Panc1 (cell line): ENCODE results near the gene SHROOM2. TPM values are rescaled to one million over a fixed set of nuclear protein-coding genes. Genes with fewer than 3 reads are reported as not detected.

Experiments
- ATAC-seq: fragments of 200-7000 bp; cut with Tn5 transposase; 2 replicates; pipeline ENCODE4 v1.9.1; 2020; ENCODE audit warnings: mild to moderate bottlenecking, moderate library complexity
- BruUV-seq: library from RNA; stranded (reverse); fragments of 400-500 nt; replicated peaks from 2 replicates; lab custom pipeline; 2021; lab: Mats Ljungman, UMichigan
- CTCF ChIA-PET: fragments of 300-600 bp; sonication (Branson Sonifier 250); formaldehyde crosslinking; loops from one replicate; lab custom pipeline; 2022; ENCODE audit warnings: antibody characterized with exemption; lab: Charles Lee
- POLR2A ChIA-PET: fragments of 300-600 bp; sonication (Branson Sonifier 250); formaldehyde crosslinking; loops from one replicate; lab custom pipeline; 2022; ENCODE audit warnings: antibody characterized with exemption; lab: Charles Lee
- DNase-seq: peaks from one replicate; pipeline ENCODE4 v3.0.0-alpha.2; 2010; ENCODE audit warnings: low read depth, low spot score
- H3K27ac ChIP-seq: 2 replicates; pipeline ENCODE4 v1.5.1; 2011; ENCODE audit warnings: mild to moderate bottlenecking, low read length, inconsistent platforms
- H3K27me3 ChIP-seq: fragments of 200-500 bp; sonication (Bioruptor generic); 2 replicates; pipeline ENCODE4 v1.6.0; 2014; ENCODE audit warnings: low read length, inconsistent platforms; ENCODE audit not compliant: control insufficient read depth, insufficient read depth
- H3K36me3 ChIP-seq: fragments of 200-500 bp; sonication (Bioruptor generic); 2 replicates; pipeline ENCODE4 v1.5.1; 2014; ENCODE audit warnings: inconsistent platforms, mild to moderate bottlenecking, low read length, moderate library complexity; ENCODE audit not compliant: control insufficient read depth, insufficient read depth
- H3K4me1 ChIP-seq: 2 replicates; pipeline ENCODE4 v1.5.1; 2011; ENCODE audit warnings: inconsistent platforms, mild to moderate bottlenecking, low read length, moderate library complexity; ENCODE audit not compliant: control insufficient read depth, insufficient read depth
- H3K4me3 ChIP-seq, 2 experiments: 2 replicates each; pipeline ENCODE4 v1.5.1; 2011 to 2012; ENCODE audit warnings: low read depth in 2 of 2, low read length in 2 of 2, mild to moderate bottlenecking in 2 of 2, inconsistent platforms in 1 of 2, moderate library complexity in 1 of 2
- H3K9me3 ChIP-seq: fragments of 200-500 bp; sonication (Bioruptor generic); 2 replicates; pipeline ENCODE4 v1.5.1; 2014; ENCODE audit warnings: low read depth, mild to moderate bottlenecking, inconsistent platforms, low read length, moderate library complexity; ENCODE audit not compliant: control insufficient read depth, insufficient read depth
- CTCF ChIP-seq: fragments of 450-650 bp; IDR thresholded peaks from 2 replicates; pipeline ENCODE4 v1.5.1; 2017; ENCODE audit warnings: mild to moderate bottlenecking
- POLR2AphosphoS5 ChIP-seq: IDR thresholded peaks from 2 replicates; pipeline ENCODE4 v1.6.1; 2012; ENCODE audit warnings: mild to moderate bottlenecking, low read depth, low read length, moderate library complexity
- REST ChIP-seq, 2 experiments: IDR thresholded peaks; 2 replicates each; pipeline ENCODE4 v1.6.1; 2011 to 2012; ENCODE audit warnings: low read depth in 2 of 2, control low read depth in 1 of 2, low read length in 1 of 2, mild to moderate bottlenecking in 1 of 2, moderate library complexity in 1 of 2; ENCODE audit not compliant: insufficient read depth in 1 of 2
- SIN3A ChIP-seq: IDR thresholded peaks from 2 replicates; pipeline ENCODE4 v1.6.1; 2012; ENCODE audit warnings: low read depth, mild to moderate bottlenecking, low read length, moderate library complexity, borderline replicate concordance; ENCODE audit not compliant: insufficient read depth
- TCF7L2 ChIP-seq: IDR thresholded peaks from 2 replicates; pipeline ENCODE4 v1.6.1; 2011; ENCODE audit warnings: mild to moderate bottlenecking, low read depth, low read length, inconsistent platforms
- in situ Hi-C: cut with HindIII; loops from 2 replicates; pipeline ENCODE4 v1.10.0; 2016; ENCODE audit warnings: low sequenced_read_pairs, low pct_unique_long_range_greater_than_20kb
- intact Hi-C: fragments of 100-400 bp; cut with micrococcal nuclease; formaldehyde crosslinking; loops from one replicate; pipeline ENCODE4 v1.10.0; 2022; ENCODE audit not compliant: unreplicated experiment
- total RNA-seq: library from RNA; stranded (reverse); gene quantifications from one replicate; pipeline ENCODE4 v1.2.1, GENCODE V29; 2021; ENCODE audit not compliant: unreplicated experiment

Gene SHROOM2
- total RNA-seq, 1 experiment from 2014 or later: 0.72 TPM

GRCh38 chrX:9786798-9787635, 788 bp downstream of the SHROOM2 start:
- no TSS peak for BruUV-seq
- TF ChIP-seq REST (IDR thresholded peaks at IDR 0.05; ENCODE audit: insufficient read depth in 1 of 2, low read depth in 2 of 2, low read length in 1 of 2) (no peak), TCF7L2 (no peak), CTCF (no peak), POLR2AphosphoS5 (no peak), SIN3A (no peak)
- intact Hi-C loops: no loop called here
- H3K27ac ChIP-seq: no peak overlapping the region
- in situ Hi-C loops: no loop called here
- POLR2A ChIA-PET: no interaction called here
- ATAC-seq (no peak), DNase-seq (no peak)
- no peaks in the 10 kb centered on the region for H3K4me1 ChIP-seq
- no peaks in the 10 kb centered on the region for H3K9me3 ChIP-seq
- no peaks in the 10 kb centered on the region for H3K36me3 ChIP-seq
- H3K27me3 ChIP-seq: no peaks in the 10 kb centered on the region; the same call in 1 of the 2 replicates
- CTCF ChIA-PET: no interaction called here
- peak overlapping the region in 1 of 2 experiments; percentile 21; a peak in 2 of 4 replicates for H3K4me3 ChIP-seq

- BruUV-seq: no TSS peak
- H3K4me1 ChIP-seq: no peaks in the 10 kb centered on the region
Observed at GRCh38 chrX:9788911-9789310, 2.7 kb downstream of the SHROOM2 start.

More at GRCh38 chrX:9788911-9789310, 2.7 kb downstream of the SHROOM2 start:
- no peak for DNase-seq
- Histone ChIP-seq H3K27me3 (no peaks in the 10 kb centered on the region; the same call in 1 of the 2 replicates), H3K9me3 (no peaks in the 10 kb centered on the region), H3K4me3 (no peak overlapping the region), H3K36me3 (no peaks in the 10 kb centered on the region), H3K27ac (no peak overlapping the region)
- TF ChIP-seq SIN3A: no peak
- no peak for TF ChIP-seq REST (IDR thresholded peaks at IDR 0.05; ENCODE audit: insufficient read depth in 1 of 2, low read depth in 2 of 2, low read length in 1 of 2)
- TF ChIP-seq POLR2AphosphoS5: no peak
- no peak for TF ChIP-seq TCF7L2
- no peak for TF ChIP-seq CTCF
- intact Hi-C loops: no loop called here
- ChIA-PET POLR2A (no interaction called here), CTCF (no interaction called here)
- ATAC-seq: no peak
- in situ Hi-C loops: no loop called here
